GM12864 (cell line): ENCODE measurements around the gene CCDC194.

Experiments used
- DNase-seq: peaks from one replicate; pipeline ENCODE4 v3.0.0-alpha.2; 2011; ENCODE audit warnings: low read depth
- H3K4me3 ChIP-seq: 2 replicates; pipeline ENCODE4 v1.5.1; 2011; ENCODE audit warnings: mild to moderate bottlenecking, low read depth, low read length, control low read depth
- TF ChIP-seq, protein P1 (sequence below): IDR thresholded peaks from 2 replicates; pipeline ENCODE4 v1.5.1; 2011; ENCODE audit warnings: low read depth, mild to moderate bottlenecking, moderate library complexity, low read length, control low read depth, inconsistent platforms; ENCODE audit errors: missing control alignments

Gene CCDC194

DNA sequence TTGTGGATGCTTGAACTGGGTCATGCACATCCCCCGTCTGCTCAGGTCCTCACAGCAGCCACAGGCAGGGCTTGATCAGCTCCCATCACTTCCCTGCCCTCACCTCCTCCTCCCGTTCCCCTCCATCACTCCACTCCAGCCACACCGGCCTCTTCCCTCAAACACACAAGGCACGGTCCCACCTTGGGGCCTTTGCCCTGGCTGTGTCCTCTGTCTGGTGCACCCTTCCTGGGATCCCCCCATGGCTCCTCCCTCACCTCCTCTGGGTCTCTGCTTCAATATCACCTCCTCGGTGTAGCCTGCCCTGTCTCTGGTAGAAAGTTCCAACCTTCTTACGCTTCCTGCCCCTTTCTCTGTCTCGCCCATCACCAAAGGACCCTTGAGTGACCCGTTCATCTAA lies 40.6 kb downstream of the CCDC194 start:
- no peak overlapping the region for H3K4me3 ChIP-seq
- DNase-seq: no peak
- TF ChIP-seq, protein P1, sequence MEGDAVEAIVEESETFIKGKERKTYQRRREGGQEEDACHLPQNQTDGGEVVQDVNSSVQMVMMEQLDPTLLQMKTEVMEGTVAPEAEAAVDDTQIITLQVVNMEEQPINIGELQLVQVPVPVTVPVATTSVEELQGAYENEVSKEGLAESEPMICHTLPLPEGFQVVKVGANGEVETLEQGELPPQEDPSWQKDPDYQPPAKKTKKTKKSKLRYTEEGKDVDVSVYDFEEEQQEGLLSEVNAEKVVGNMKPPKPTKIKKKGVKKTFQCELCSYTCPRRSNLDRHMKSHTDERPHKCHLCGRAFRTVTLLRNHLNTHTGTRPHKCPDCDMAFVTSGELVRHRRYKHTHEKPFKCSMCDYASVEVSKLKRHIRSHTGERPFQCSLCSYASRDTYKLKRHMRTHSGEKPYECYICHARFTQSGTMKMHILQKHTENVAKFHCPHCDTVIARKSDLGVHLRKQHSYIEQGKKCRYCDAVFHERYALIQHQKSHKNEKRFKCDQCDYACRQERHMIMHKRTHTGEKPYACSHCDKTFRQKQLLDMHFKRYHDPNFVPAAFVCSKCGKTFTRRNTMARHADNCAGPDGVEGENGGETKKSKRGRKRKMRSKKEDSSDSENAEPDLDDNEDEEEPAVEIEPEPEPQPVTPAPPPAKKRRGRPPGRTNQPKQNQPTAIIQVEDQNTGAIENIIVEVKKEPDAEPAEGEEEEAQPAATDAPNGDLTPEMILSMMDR: no peak

- TF ChIP-seq, protein P1: no peak
- DNase-seq: no peak
- no peak overlapping the region for H3K4me3 ChIP-seq
These were observed 41.3 kb downstream of the CCDC194 start for GRCh38 chr19:17352608-17353280.

GRCh38 chr19:17351815-17352435 lies 42.1 kb downstream of the CCDC194 start:
- TF ChIP-seq, protein P1: no peak
- no peak for DNase-seq
- H3K4me3 ChIP-seq: no peak overlapping the region

GRCh38 chr19:17348700-17349099 lies 45.3 kb downstream of the CCDC194 start:
- TF ChIP-seq, protein P1: no peak
- DNase-seq: no peak
- no peak overlapping the region for H3K4me3 ChIP-seq

DNA sequence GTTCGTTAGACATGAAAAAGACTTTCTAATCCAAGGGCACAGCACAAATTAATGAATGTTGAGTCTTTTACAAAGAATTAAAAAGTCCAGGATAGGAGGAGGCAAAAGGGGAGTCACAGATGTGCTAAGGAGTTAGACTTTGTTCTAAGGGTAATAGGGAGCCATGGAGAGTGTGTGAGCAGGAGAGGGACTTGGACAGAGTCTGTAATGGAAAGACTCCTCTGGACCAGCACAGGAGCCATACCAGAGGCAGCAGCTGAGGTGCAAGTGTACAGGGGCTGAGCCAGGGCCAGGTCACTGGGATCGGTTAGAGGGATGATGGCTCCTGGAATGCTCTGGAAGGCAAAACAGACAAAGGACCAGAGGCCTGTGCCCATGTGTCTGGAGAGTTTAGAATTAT lies 46.1 kb downstream of the CCDC194 start:
- DNase-seq: no peak
- TF ChIP-seq, protein P1: no peak
- H3K4me3 ChIP-seq: no peak overlapping the region

DNA sequence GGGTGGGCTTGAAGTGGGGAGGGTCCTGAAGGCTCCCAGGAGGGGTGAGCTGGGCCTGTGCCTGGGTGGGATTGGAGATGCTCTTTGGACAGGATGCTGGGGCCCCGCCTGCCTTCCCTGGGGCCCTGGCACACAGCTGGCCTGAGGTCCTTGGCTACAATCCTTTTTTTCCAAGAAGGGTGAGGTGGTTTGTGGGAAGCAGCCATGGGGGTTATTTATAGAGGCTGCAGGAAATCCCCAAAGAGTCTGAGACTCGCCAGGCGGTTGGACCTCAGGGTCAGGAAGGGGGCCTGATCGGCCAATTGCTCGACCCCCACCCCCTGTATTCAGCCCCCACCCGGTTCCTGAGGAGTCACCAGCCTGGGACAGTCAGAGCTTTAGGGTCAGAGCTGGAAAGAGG lies 46.6 kb downstream of the CCDC194 start:
- no peak overlapping the region for H3K4me3 ChIP-seq
- DNase-seq: no peak

More for the DNA sequence above, 46.6 kb downstream of the CCDC194 start:
- TF ChIP-seq, protein P1: no peak
